ENCODE measurements around the gene DYNC1H1.

GRCh38 chr14:101929946-101930345, 34.4 kb upstream of the DYNC1H1 start:
- TF ChIP-seq, protein P1, sequence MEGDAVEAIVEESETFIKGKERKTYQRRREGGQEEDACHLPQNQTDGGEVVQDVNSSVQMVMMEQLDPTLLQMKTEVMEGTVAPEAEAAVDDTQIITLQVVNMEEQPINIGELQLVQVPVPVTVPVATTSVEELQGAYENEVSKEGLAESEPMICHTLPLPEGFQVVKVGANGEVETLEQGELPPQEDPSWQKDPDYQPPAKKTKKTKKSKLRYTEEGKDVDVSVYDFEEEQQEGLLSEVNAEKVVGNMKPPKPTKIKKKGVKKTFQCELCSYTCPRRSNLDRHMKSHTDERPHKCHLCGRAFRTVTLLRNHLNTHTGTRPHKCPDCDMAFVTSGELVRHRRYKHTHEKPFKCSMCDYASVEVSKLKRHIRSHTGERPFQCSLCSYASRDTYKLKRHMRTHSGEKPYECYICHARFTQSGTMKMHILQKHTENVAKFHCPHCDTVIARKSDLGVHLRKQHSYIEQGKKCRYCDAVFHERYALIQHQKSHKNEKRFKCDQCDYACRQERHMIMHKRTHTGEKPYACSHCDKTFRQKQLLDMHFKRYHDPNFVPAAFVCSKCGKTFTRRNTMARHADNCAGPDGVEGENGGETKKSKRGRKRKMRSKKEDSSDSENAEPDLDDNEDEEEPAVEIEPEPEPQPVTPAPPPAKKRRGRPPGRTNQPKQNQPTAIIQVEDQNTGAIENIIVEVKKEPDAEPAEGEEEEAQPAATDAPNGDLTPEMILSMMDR (IDR thresholded peaks at IDR 0.05), result no peak
- TF ChIP-seq POLR2A (IDR thresholded peaks at IDR 0.05), result no peak
